IMR-90 (cell line): Measurements from ENCODE around the gene DGKD. TPM values are rescaled to one million over a fixed set of nuclear protein-coding genes. Genes with fewer than 3 reads are reported as not detected.

Source experiments
- ATAC-seq: fragments of 200-7000 bp; cut with Tn5 transposase; 2 replicates; pipeline ENCODE4 v1.9.1; 2020; ENCODE audit warnings: low read depth, mild to moderate bottlenecking, moderate library complexity
- BruUV-seq: library from RNA; stranded (reverse); fragments of 400-500 nt; replicated peaks from 2 replicates; lab custom pipeline; 2021; lab: Mats Ljungman, UMichigan
- CTCF ChIA-PET: fragments of 300-600 bp; formaldehyde crosslinking; extraction: SDS; loops from one replicate; lab custom pipeline; 2021; ENCODE audit warnings: antibody characterized with exemption; lab: Yijun Ruan, JAX
- POLR2A ChIA-PET: fragments of 300-600 bp; sonication (Branson Sonifier 250); formaldehyde crosslinking; loops from one replicate; lab custom pipeline; 2022; ENCODE audit warnings: antibody characterized with exemption; ENCODE audit not compliant: unreplicated experiment; lab: Charles Lee
- DNase-seq: peaks from one replicate; pipeline ENCODE4 v3.0.0; 2013
- H2AFZ ChIP-seq: replicated peaks from 2 replicates; pipeline ENCODE3; 2013; ENCODE audit warnings: low read length, mild to moderate bottlenecking; ENCODE audit not compliant: poor library complexity
- H2AK5ac ChIP-seq: 2 replicates; pipeline ENCODE4 v1.6.1; 2013; ENCODE audit warnings: low read depth, low read length, inconsistent platforms
- H2AK9ac ChIP-seq: replicated peaks from 2 replicates; pipeline ENCODE3; 2013; ENCODE audit warnings: mild to moderate bottlenecking, low read depth, low read length, moderate library complexity; ENCODE audit not compliant: poor library complexity
- H2BK120ac ChIP-seq: 2 replicates; pipeline ENCODE4 v1.6.1; 2013; ENCODE audit warnings: low read depth, low read length, inconsistent platforms
- H2BK15ac ChIP-seq: 3 replicates; pipeline ENCODE4 v1.6.1; 2013; ENCODE audit warnings: low read depth, low read length, inconsistent platforms
- H2BK20ac ChIP-seq: 2 replicates; pipeline ENCODE4 v1.6.1; 2013; ENCODE audit warnings: low read depth, mild to moderate bottlenecking, inconsistent platforms, low read length, moderate library complexity
- H2BK5ac ChIP-seq: 2 replicates; pipeline ENCODE4 v1.6.1; 2013; ENCODE audit warnings: mild to moderate bottlenecking, low read depth, low read length, inconsistent platforms; ENCODE audit not compliant: poor library complexity, severe bottlenecking
- H3K14ac ChIP-seq: replicated peaks from 2 replicates; pipeline ENCODE4 v1.6.1; 2013; ENCODE audit warnings: low read depth, low read length, inconsistent platforms
- H3K18ac ChIP-seq: 2 replicates; pipeline ENCODE4 v1.6.1; 2013; ENCODE audit warnings: low read depth, low read length, control low read depth
- H3K23ac ChIP-seq: 2 replicates; pipeline ENCODE4 v1.6.1; 2013; ENCODE audit warnings: low read depth, low read length, inconsistent platforms
- H3K27ac ChIP-seq: 2 replicates; pipeline ENCODE4 v1.5.1; 2013; ENCODE audit warnings: mild to moderate bottlenecking, control low read depth, low read length; ENCODE audit not compliant: insufficient read depth
- H3K27me3 ChIP-seq: 2 replicates; pipeline ENCODE4 v1.6.1; 2013; ENCODE audit warnings: low read length; ENCODE audit not compliant: control insufficient read depth, insufficient read depth
- H3K36me3 ChIP-seq: 2 replicates; pipeline ENCODE4 v1.6.1; 2013; ENCODE audit warnings: low read length, mixed read lengths; ENCODE audit not compliant: control insufficient read depth, insufficient read depth
- H3K4ac ChIP-seq: 2 replicates; pipeline ENCODE4 v1.6.1; 2013; ENCODE audit warnings: low read depth, low read length, inconsistent platforms
- H3K4me1 ChIP-seq: 2 replicates; pipeline ENCODE4 v1.6.1; 2013; ENCODE audit warnings: low read length, mixed read lengths; ENCODE audit not compliant: control insufficient read depth, insufficient read depth
- H3K4me2 ChIP-seq: 2 replicates; pipeline ENCODE4 v1.6.1; 2013; ENCODE audit warnings: low read depth, mild to moderate bottlenecking, control low read depth, low read length, moderate library complexity
- H3K4me3 ChIP-seq: 2 replicates; pipeline ENCODE4 v1.5.1; 2013; ENCODE audit warnings: low read depth, mild to moderate bottlenecking, control low read depth, low read length, moderate library complexity; ENCODE audit not compliant: insufficient read depth
- H3K56ac ChIP-seq: 2 replicates; pipeline ENCODE4 v1.6.1; 2013; ENCODE audit warnings: low read length, inconsistent platforms; ENCODE audit not compliant: insufficient read depth; ENCODE audit errors: extremely low read depth
- H3K79me1 ChIP-seq, 2 experiments: 2 replicates each; pipeline ENCODE4 v1.6.1; 2013; ENCODE audit warnings: low read length in 2 of 2, inconsistent platforms in 1 of 2, low read depth in 1 of 2
- H3K9ac ChIP-seq: 2 replicates; pipeline ENCODE4 v1.6.1; 2013; ENCODE audit warnings: low read depth, low read length, control low read depth
- H3K9me1 ChIP-seq: 2 replicates; pipeline ENCODE4 v1.6.1; 2013; ENCODE audit warnings: low read length, inconsistent platforms; ENCODE audit not compliant: insufficient read depth
- H3K9me3 ChIP-seq: 2 replicates; pipeline ENCODE4 v1.6.1; 2013; ENCODE audit warnings: low read length; ENCODE audit not compliant: control insufficient read depth, insufficient read depth
- H4K20me1 ChIP-seq: 2 replicates; pipeline ENCODE4 v1.6.1; 2013; ENCODE audit warnings: low read length, inconsistent platforms; ENCODE audit not compliant: insufficient read depth
- H4K5ac ChIP-seq: 2 replicates; pipeline ENCODE4 v1.6.1; 2013; ENCODE audit warnings: mild to moderate bottlenecking, low read depth, low read length, control low read depth
- H4K8ac ChIP-seq, 2 experiments: 2 replicates each; pipeline ENCODE4 v1.6.1; 2013; ENCODE audit warnings: low read depth in 2 of 2, low read length in 2 of 2, control low read depth in 1 of 2, inconsistent platforms in 1 of 2
- H4K91ac ChIP-seq: 2 replicates; pipeline ENCODE4 v1.6.1; 2013; ENCODE audit warnings: low read depth, low read length, inconsistent platforms; ENCODE audit not compliant: insufficient read depth
- BHLHE40 ChIP-seq: fragments of 150-350 bp; IDR thresholded peaks from 2 replicates; pipeline ENCODE4 v1.6.1; 2016; ENCODE audit warnings: mild to moderate bottlenecking, low read depth, low read length
- CEBPB ChIP-seq: IDR thresholded peaks from 2 replicates; pipeline ENCODE4 v1.6.1; 2012; ENCODE audit warnings: low read depth, low read length, improper control_type of control experiment
- FOS ChIP-seq: fragments of 150-350 bp; IDR thresholded peaks from 2 replicates; pipeline ENCODE4 v1.6.1; 2016; ENCODE audit warnings: low read depth, low read length
- MAFK ChIP-seq: IDR thresholded peaks from 2 replicates; pipeline ENCODE4 v1.6.1; 2012; ENCODE audit warnings: low read depth, low read length, improper control_type of control experiment
- MAZ ChIP-seq: IDR thresholded peaks from 2 replicates; pipeline ENCODE4 v1.6.1; 2012; ENCODE audit warnings: low read depth, mild to moderate bottlenecking, low read length, improper control_type of control experiment, moderate library complexity, borderline replicate concordance
- MXI1 ChIP-seq: IDR thresholded peaks from 2 replicates; pipeline ENCODE4 v1.6.1; 2012; ENCODE audit warnings: low read depth, mild to moderate bottlenecking, low read length, moderate library complexity, borderline replicate concordance
- POLR2A ChIP-seq: IDR thresholded peaks from 2 replicates; pipeline ENCODE4 v1.6.1; 2012; ENCODE audit warnings: mild to moderate bottlenecking, low read depth, low read length
- RCOR1 ChIP-seq: IDR thresholded peaks from 2 replicates; pipeline ENCODE4 v1.6.1; 2012; ENCODE audit warnings: mild to moderate bottlenecking, low read length, improper control_type of control experiment; ENCODE audit not compliant: insufficient replicate concordance
- RFX5 ChIP-seq: IDR thresholded peaks from 2 replicates; pipeline ENCODE4 v1.8.0; 2012; ENCODE audit warnings: low read depth, mild to moderate bottlenecking, low read length, moderate library complexity
- SMC3 ChIP-seq: fragments of 150-350 bp; IDR thresholded peaks from 2 replicates; pipeline ENCODE4 v1.6.1; 2016; ENCODE audit warnings: low read depth, mild to moderate bottlenecking, antibody characterized with exemption, low read length, moderate library complexity
- WGBS, 2 experiments: methylation state at CpG; one replicate each; pipeline versions ENCODE4 v1.1.5 to v1.1.7; 2013; ENCODE audit warnings: missing lambda C conversion rate in 2 of 2; ENCODE audit not compliant: insufficient read length in 1 of 2; ENCODE audit errors: extremely low coverage in 2 of 2; 5-methylcytosine and 5-hydroxymethylcytosine counted together
- dilution Hi-C: fragments of 300-500 bp; cut with HindIII; formaldehyde crosslinking; loops from one replicate; pipeline ENCODE4 v1.14.3; 2018; ENCODE audit warnings: low sequenced_read_pairs; ENCODE audit not compliant: unreplicated experiment
- in situ Hi-C: fragments of 300-500 bp; cut with MboI; formaldehyde crosslinking; loops from 3 replicates; pipeline ENCODE4 v1.14.3; 2019; ENCODE audit warnings: low sequenced_read_pairs, inconsistent platforms, mixed read lengths
- intact Hi-C: fragments of 100-400 bp; cut with micrococcal nuclease; formaldehyde crosslinking; loops from 2 replicates; pipeline ENCODE4 v1.10.0; 2022
- polyA plus RNA-seq, 3 experiments: library from polyadenylated mRNA; depleted of rRNA; stranded (reverse); fragments of >200 nt; gene quantifications; 2 replicates each; pipeline ENCODE4 v1.2.3, GENCODE V29; 2012; ENCODE audit warnings: low replicate concordance in 1 of 3
- total RNA-seq: library from RNA; depleted of rRNA; stranded (reverse); fragments of >200 nt; gene quantifications from 2 replicates; pipeline ENCODE4 v1.2.3, GENCODE V29; 2012
- TF ChIP-seq, protein P1 (sequence below): fragments of 150-350 bp; IDR thresholded peaks from 2 replicates; pipeline ENCODE4 v1.6.1; 2016; ENCODE audit warnings: low read depth, mild to moderate bottlenecking, low read length, moderate library complexity, borderline replicate concordance
- TF ChIP-seq, protein P2 (sequence below): conservative IDR thresholded peaks from 2 replicates; pipeline ENCODE4 v1.5.1; 2012; ENCODE audit warnings: mild to moderate bottlenecking, low read depth, low read length, improper control_type of control experiment
- TF ChIP-seq, protein P3 (sequence below): fragments of 150-350 bp; IDR thresholded peaks from 2 replicates; pipeline ENCODE4 v1.6.1; 2017; ENCODE audit warnings: mild to moderate bottlenecking, antibody characterized with exemption, low read length, low read depth

Gene DGKD
- total and polyA plus RNA-seq, 2 of the 4 experiments (the other 2 are of a cell fraction) = 6.5 to 10.1 TPM

DNA sequence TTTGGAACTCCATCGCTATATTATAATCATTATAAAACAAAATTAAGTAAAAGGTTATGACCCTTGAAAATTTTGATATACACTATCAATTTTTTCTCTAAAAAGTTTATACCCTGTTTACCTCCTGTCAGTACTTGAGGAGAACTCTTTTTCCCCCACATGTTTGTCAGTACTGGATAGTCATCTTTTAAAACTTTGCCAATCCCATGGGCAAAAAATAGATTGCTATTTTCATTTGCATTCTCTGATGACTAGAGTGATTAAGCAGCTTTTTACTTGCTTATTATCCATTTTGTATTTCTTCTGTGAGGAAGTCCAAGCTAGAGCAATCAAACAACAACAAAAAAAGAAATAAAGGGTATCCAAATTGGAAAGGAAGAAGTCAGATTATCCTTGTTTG, 76.4 kb downstream of the DGKD start:
- in situ Hi-C loops (no loop called here), intact Hi-C loops (no loop called here), dilution Hi-C loops (no loop called here)
- no peak overlapping the region for H2AK5ac ChIP-seq
- H2BK20ac ChIP-seq = no peak overlapping the region
- H4K20me1 ChIP-seq = no peaks in the 10 kb centered on the region
- peaks cover 16 to 33% of the 10 kb centered on the region in 2 experiments for H3K79me1 ChIP-seq
- no peak overlapping the region for H2BK15ac ChIP-seq
- no peak overlapping the region for H2AK9ac ChIP-seq
- ATAC-seq (no peak), DNase-seq (no peak)
- no peak overlapping the region for H3K23ac ChIP-seq
- CTCF ChIA-PET = interaction anchor here (1.7 kb wide), 1 partner anchor 12 kb away, joined by 9 read pairs; no protein-coding TSS in a partner anchor
- WGBS, 2 experiments = no CpG with 5 or more reads among the region's 1 CpG
- H3K18ac ChIP-seq = no peak overlapping the region; the same call in 1 of the 2 replicates
- no peak overlapping the region for H3K4ac ChIP-seq
- H3K9me1 ChIP-seq = peaks cover 9% of the 10 kb centered on the region
- POLR2A ChIA-PET = no interaction called here
- no peak overlapping the region for H2AFZ ChIP-seq
- H3K4me2 ChIP-seq = no peak overlapping the region
- no peak overlapping the region for H3K14ac ChIP-seq
- peaks cover 13% of the 10 kb centered on the region for H3K4me1 ChIP-seq
- no peak overlapping the region for H3K4me3 ChIP-seq
- H3K27me3 ChIP-seq = no peaks in the 10 kb centered on the region
- peaks cover 6% of the 10 kb centered on the region for H3K36me3 ChIP-seq
- H2BK5ac ChIP-seq = peak overlapping the region; percentile 75
- H2BK120ac ChIP-seq = no peak overlapping the region
- no peak for TF ChIP-seq SMC3
- no peak for TF ChIP-seq MAZ
- TF ChIP-seq RFX5 = no peak
- no peak for TF ChIP-seq MXI1
- TF ChIP-seq CEBPB = no peak
- no peak for TF ChIP-seq FOS
- TF ChIP-seq, protein P1, sequence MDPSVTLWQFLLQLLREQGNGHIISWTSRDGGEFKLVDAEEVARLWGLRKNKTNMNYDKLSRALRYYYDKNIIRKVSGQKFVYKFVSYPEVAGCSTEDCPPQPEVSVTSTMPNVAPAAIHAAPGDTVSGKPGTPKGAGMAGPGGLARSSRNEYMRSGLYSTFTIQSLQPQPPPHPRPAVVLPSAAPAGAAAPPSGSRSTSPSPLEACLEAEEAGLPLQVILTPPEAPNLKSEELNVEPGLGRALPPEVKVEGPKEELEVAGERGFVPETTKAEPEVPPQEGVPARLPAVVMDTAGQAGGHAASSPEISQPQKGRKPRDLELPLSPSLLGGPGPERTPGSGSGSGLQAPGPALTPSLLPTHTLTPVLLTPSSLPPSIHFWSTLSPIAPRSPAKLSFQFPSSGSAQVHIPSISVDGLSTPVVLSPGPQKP = no peak
- TF ChIP-seq, protein P2, sequence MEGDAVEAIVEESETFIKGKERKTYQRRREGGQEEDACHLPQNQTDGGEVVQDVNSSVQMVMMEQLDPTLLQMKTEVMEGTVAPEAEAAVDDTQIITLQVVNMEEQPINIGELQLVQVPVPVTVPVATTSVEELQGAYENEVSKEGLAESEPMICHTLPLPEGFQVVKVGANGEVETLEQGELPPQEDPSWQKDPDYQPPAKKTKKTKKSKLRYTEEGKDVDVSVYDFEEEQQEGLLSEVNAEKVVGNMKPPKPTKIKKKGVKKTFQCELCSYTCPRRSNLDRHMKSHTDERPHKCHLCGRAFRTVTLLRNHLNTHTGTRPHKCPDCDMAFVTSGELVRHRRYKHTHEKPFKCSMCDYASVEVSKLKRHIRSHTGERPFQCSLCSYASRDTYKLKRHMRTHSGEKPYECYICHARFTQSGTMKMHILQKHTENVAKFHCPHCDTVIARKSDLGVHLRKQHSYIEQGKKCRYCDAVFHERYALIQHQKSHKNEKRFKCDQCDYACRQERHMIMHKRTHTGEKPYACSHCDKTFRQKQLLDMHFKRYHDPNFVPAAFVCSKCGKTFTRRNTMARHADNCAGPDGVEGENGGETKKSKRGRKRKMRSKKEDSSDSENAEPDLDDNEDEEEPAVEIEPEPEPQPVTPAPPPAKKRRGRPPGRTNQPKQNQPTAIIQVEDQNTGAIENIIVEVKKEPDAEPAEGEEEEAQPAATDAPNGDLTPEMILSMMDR = no peak
- no peak for TF ChIP-seq POLR2A
- TF ChIP-seq, protein P3, sequence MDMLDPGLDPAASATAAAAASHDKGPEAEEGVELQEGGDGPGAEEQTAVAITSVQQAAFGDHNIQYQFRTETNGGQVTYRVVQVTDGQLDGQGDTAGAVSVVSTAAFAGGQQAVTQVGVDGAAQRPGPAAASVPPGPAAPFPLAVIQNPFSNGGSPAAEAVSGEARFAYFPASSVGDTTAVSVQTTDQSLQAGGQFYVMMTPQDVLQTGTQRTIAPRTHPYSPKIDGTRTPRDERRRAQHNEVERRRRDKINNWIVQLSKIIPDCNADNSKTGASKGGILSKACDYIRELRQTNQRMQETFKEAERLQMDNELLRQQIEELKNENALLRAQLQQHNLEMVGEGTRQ = no peak
- no peak for TF ChIP-seq BHLHE40
- TF ChIP-seq RCOR1 = no peak
- no peak for TF ChIP-seq MAFK
- H4K5ac ChIP-seq = no peak overlapping the region
- no peak overlapping the region for H4K91ac ChIP-seq
- H4K8ac ChIP-seq = no peak overlapping the region; a peak in 1 of 4 replicates
- BruUV-seq = no TSS peak
- no peak overlapping the region for H3K56ac ChIP-seq
- H3K9me3 ChIP-seq = peaks cover 9% of the 10 kb centered on the region
- H3K9ac ChIP-seq = no peak overlapping the region
- no peak overlapping the region for H3K27ac ChIP-seq
